Omental fat pad (tissue), 4 donors: ENCODE results near the gene PDRG1. TPM values are rescaled to one million over a fixed set of nuclear protein-coding genes. Genes with fewer than 3 reads are reported as not detected.
"Not testable (repeated sequence)": the region's sequence is repeated elsewhere in the genome, so short reads cannot be mapped to it uniquely, and the experiment has no call there.

Experiments used
- ATAC-seq: fragments of 150-250 bp; one replicate; pipeline ENCODE4 v1.9.1; 2016; ENCODE audit warnings: mild to moderate bottlenecking, moderate library complexity; ENCODE audit not compliant: low FRiP score
- DNase-seq: peaks from one replicate; pipeline ENCODE4 v3.0.0-alpha.2; 2019; ENCODE audit warnings: low spot score
- total RNA-seq, 4 donors: library from RNA; depleted of rRNA; stranded (reverse); fragments of >200 nt; gene quantifications; one replicate each; pipeline ENCODE4 v1.1.0, GENCODE V29; 2016
- TF ChIP-seq, protein P1 (sequence below), 3 donors: fragments of 450-650 bp; IDR thresholded peaks; one replicate each; pipeline ENCODE4 v1.5.1; 2016 to 2017; ENCODE audit warnings: antibody characterized with exemption in 3 of 3, mild to moderate bottlenecking in 3 of 3, moderate library complexity in 2 of 3

The PDRG1 gene
- total RNA-seq, 4 donors from 2014 or later, result 6.7 to 9.2 (median 7.4) TPM

DNA sequence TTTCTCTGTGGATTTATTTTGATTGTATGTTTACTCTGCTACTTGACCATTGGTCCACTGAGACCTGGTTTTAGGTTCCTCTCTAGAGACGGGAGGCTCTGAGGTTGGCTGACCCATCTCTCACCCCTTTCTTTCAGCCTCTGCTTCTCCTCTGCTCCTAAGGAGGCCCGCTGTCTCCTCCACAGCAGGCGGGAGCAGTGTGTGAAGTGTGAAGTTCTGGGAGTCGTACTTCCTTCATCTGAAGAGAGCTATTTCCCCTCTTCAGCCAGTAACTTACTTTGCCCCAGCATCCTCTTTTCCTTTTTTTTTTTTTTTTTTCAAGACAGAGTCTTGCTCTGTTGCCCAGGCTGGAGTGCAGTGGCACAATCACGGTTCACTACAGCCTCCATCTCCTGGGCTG is 21.1 kb downstream of the PDRG1 start:
- TF ChIP-seq, protein P1, sequence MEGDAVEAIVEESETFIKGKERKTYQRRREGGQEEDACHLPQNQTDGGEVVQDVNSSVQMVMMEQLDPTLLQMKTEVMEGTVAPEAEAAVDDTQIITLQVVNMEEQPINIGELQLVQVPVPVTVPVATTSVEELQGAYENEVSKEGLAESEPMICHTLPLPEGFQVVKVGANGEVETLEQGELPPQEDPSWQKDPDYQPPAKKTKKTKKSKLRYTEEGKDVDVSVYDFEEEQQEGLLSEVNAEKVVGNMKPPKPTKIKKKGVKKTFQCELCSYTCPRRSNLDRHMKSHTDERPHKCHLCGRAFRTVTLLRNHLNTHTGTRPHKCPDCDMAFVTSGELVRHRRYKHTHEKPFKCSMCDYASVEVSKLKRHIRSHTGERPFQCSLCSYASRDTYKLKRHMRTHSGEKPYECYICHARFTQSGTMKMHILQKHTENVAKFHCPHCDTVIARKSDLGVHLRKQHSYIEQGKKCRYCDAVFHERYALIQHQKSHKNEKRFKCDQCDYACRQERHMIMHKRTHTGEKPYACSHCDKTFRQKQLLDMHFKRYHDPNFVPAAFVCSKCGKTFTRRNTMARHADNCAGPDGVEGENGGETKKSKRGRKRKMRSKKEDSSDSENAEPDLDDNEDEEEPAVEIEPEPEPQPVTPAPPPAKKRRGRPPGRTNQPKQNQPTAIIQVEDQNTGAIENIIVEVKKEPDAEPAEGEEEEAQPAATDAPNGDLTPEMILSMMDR (IDR thresholded peaks at IDR 0.05), result no peak
- DNase-seq (no peak), ATAC-seq (no peak)

DNA sequence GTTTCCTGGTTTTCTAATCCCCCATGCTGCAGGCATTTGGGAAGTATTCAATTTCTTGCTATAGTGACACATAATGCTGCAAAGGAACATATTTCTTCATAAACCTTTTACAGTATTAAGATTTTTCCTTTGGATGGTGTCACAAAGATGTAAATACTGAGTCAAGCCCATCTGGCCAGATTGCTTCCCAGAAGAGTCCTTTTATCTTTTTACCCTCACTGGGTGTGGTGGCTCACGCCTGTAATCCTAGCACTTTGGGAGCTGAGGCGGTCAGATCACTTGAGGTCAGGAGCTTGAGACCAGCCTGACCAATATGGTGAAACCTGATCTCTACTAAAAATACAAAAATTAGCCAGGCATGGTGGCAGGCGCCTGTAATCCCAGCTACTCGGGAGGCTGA is 22.2 kb downstream of the PDRG1 start:
- not testable (repeated sequence) for DNase-seq, ATAC-seq

DNA sequence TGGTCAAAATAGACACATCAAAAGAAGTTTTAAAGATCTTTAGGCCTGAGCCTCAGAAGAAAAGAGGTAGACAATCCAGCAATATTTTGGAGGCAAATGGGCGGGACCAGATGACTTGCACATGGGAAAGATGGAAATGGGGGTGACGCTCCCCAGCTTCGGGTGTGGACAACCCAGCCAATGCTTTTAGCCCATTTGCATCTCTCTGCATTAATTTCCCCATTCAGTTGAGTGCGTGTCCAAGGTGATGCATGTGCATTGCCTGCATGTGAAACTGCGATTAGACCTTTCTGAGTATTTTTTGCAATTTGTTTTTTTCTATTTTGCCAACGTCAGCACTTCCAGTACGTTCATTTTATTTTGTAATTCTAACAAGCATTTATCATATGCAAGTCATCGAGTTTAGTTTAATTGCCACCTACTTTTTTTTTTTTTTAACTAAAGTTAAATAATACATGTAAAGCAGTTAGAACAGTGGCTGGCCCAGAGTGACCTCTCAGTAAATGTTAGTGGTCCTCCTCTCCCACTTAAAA is 24.2 kb downstream of the PDRG1 start:
- TF ChIP-seq, protein P1 (IDR thresholded peaks at IDR 0.05), result no peak
- DNase-seq, result no peak
- ATAC-seq, result no peak

DNA sequence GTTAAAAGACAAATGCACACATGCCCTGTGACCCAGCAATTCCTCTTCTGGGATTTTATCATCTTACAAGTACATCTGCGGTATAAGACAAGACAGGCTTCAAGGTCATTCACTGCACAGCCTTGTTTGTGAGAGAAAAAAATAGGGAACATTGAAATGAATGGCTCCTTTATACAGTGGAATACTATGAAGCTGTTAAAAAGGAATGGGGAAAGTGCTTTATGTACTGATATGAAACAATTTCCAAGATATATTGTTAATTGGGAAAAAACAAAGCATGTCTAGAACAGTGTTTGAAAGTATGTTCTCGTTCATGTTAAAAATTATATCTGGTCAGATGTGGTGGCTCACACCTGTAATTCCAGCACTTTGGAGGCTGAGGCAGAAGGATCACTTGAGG is 25.4 kb downstream of the PDRG1 start:
- TF ChIP-seq, protein P1 (IDR thresholded peaks at IDR 0.05), result no peak
- DNase-seq (no peak), ATAC-seq (no peak)

DNA sequence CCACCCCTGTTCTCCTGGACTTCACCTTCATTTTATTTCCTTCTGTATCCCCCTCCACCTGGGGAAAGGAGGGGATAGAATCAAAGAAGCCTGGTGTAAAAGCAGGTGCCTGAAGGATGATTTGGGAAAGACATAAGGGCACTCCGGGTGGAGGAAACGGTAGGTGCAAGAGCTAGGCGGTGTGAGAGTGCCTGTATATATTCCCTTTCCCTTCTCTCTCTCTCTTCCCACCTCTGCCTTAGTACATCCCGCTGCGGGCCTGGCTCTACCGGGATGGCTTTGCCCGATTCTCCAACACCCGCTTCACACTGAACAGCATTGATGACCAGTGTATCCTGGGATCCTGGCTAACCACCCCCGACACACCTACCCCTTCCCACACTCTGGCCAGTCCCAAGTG is 26.2 kb downstream of the PDRG1 start:
- TF ChIP-seq, protein P1 (IDR thresholded peaks at IDR 0.05), result no peak
- DNase-seq (no peak), ATAC-seq (no peak)

DNA sequence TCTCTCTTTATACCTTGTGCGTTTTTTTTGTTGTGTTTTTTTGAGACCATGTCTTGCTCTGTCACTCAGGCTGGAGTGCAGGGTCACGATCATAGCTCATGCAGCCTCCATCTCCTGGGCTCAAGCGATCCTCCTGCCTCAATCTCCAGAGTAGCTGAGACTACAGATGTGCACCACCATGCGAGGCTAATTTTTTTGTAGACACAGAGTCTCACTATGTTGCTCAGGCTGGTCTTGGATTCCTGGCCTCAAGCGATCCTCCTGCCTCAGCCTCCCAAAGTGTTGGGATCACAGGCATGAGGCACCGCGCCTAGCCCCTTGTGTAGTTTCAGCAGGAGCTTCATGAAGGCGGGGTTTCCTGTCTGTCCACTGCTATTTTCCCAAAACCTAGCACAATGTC is 27.3 kb downstream of the PDRG1 start:
- ATAC-seq, result no peak
- no peak for DNase-seq
- TF ChIP-seq, protein P1 (IDR thresholded peaks at IDR 0.05), result no peak

DNA sequence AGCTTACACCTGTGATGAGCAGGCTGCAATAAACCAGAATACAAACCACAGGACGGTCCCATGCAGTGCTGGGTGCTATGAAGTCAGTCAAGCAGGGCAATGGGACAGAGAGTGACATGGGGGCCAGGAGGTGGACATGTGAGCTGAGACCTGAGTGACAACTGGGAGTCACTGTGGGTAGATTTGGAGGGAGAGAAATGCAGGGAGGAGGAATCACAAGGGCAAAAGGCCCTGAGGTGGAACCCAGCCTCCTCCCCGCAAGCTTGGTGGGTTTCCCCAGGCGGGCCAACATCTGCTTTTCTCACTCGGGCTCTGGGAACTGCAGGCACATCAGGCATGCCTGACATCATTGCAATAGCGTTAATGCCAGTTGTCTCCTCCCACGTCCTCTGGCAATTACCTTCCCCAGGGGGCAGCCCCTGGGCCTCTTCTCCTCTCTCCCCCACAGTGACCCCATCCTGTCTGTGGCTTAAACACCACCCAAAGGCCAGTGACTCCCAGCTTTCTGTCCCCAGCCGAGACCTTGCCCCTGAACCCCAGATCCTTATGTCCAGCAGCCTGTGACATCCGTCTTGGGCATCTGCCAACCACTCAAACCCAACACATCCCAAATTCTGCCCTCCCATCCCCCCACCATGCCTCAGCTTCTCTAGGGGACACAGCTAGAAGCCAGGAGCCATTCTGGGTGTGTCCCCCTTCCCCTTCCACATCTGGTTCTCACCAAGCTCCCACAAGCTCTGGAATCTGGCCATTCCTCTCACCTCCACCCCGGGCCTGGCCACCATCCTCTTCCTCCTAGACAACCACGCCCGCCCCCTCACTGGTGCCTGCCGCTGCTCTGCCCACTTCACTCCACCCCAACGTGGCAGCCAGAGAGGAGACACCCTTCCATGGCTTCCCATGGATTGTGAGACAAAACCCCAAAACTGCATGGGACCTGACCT is 28.2 kb downstream of the PDRG1 start:
- TF ChIP-seq, protein P1 (IDR thresholded peaks at IDR 0.05), result no peak
- ATAC-seq (no peak), DNase-seq (no peak)
